Coronary artery (tissue), 2 donors: ENCODE results near the gene CHMP1A.
"Not testable (repeated sequence)": the region's sequence is repeated elsewhere in the genome, so short reads cannot be mapped to it uniquely, and the experiment has no call there.

ENCODE experiments used
- DNase-seq: peaks from one replicate; pipeline ENCODE4 v3.0.0-alpha.2; 2017; ENCODE audit warnings: low spot score
- H3K27ac ChIP-seq, 2 donors: fragments of 200-600 bp; sonication (generic); one replicate each; pipeline ENCODE4 v1.5.1; 2016 to 2019
- H3K4me3 ChIP-seq: fragments of 200-600 bp; sonication (generic); 2 replicates; pipeline ENCODE4 v1.5.1; 2016; ENCODE audit warnings: mild to moderate bottlenecking, moderate library complexity
- TF ChIP-seq, protein P1 (sequence below): fragments of 200-600 bp; sonication (generic); IDR thresholded peaks from one replicate; pipeline ENCODE4 v1.5.1; 2019; ENCODE audit warnings: antibody characterized with exemption

Gene CHMP1A

GRCh38 chr16:89641458-89642119, 15.9 kb downstream of the CHMP1A start:
- no peak for DNase-seq
- H3K4me3 ChIP-seq, result peak overlapping the region; percentile 66

DNA sequence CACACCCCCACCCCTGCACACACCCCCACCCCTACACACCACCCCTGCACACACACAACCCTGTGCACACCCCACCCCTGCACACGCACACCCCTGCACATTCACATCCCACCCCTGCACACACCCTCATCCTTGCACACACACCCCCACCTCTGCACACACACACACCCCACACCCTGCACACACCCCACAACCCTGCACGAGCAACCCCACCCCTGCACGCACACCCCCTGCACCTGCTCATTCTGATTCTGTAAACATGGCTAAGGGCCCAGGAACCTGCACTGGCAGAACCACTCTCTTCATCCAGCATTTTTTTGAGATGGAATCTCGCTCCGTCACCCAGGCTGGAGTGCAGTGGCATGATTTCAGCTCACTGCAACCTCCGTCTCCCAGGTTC, 18.1 kb downstream of the CHMP1A start:
- DNase-seq, result no peak
- Histone ChIP-seq H3K4me3 (no peak overlapping the region), H3K27ac (no peak overlapping the region)
- TF ChIP-seq, protein P1, sequence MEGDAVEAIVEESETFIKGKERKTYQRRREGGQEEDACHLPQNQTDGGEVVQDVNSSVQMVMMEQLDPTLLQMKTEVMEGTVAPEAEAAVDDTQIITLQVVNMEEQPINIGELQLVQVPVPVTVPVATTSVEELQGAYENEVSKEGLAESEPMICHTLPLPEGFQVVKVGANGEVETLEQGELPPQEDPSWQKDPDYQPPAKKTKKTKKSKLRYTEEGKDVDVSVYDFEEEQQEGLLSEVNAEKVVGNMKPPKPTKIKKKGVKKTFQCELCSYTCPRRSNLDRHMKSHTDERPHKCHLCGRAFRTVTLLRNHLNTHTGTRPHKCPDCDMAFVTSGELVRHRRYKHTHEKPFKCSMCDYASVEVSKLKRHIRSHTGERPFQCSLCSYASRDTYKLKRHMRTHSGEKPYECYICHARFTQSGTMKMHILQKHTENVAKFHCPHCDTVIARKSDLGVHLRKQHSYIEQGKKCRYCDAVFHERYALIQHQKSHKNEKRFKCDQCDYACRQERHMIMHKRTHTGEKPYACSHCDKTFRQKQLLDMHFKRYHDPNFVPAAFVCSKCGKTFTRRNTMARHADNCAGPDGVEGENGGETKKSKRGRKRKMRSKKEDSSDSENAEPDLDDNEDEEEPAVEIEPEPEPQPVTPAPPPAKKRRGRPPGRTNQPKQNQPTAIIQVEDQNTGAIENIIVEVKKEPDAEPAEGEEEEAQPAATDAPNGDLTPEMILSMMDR, result no peak

More at GRCh38 chr16:89641458-89642119, 15.9 kb downstream of the CHMP1A start:
- no peak overlapping the region for H3K27ac ChIP-seq
- TF ChIP-seq, protein P1, result peak; percentile 35

- TF ChIP-seq, protein P1, result no peak
- no peak for DNase-seq
- H3K4me3 ChIP-seq, result no peak overlapping the region
- no peak overlapping the region for H3K27ac ChIP-seq
Observed at GRCh38 chr16:89638455-89638854, 19.1 kb downstream of the CHMP1A start.

DNA sequence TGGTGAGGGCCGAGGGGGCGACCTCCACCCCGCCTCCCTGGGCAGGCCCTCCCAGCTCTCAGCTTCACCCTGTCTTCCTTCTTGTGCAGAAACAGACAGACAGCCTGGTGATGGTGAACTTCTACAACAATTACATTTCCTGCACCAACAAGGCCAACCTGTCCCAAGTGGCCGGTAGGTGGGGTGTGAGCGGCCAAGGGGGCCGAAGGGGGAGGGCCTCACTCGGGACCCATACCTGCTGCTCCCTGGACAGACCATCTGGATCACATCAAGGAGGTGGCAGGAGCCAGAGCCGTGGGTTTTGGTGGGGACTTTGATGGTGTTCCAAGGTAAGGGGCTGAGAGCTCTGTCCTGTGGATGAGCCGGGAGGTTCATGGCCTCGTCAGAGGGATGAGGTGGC, 20.1 kb downstream of the CHMP1A start:
- TF ChIP-seq, protein P1, result no peak
- Histone ChIP-seq H3K4me3 (no peak overlapping the region), H3K27ac (no peak overlapping the region)
- no peak for DNase-seq

DNA sequence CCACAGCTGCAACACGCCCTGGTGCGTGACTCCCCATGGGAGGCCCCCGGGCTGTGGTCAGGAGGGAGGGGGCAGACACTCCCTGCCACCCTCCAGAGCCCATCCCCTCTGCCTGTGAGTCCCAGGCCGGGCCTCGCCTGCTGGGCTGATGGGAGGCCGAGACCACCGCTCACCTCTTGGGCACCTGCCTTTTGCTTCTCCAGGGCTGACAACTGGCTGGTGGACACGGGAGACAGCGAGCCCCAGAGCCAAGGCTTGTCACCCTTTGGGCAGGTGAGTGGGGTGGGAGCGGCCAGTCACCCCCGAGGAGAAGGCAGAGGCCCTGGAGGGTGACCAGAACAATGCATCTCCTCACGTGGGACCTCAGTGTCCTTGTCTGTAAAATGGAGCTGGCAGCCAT, 20.8 kb downstream of the CHMP1A start:
- TF ChIP-seq, protein P1, result no peak
- no peak for DNase-seq
- Histone ChIP-seq H3K27ac (no peak overlapping the region), H3K4me3 (no peak overlapping the region)

DNA sequence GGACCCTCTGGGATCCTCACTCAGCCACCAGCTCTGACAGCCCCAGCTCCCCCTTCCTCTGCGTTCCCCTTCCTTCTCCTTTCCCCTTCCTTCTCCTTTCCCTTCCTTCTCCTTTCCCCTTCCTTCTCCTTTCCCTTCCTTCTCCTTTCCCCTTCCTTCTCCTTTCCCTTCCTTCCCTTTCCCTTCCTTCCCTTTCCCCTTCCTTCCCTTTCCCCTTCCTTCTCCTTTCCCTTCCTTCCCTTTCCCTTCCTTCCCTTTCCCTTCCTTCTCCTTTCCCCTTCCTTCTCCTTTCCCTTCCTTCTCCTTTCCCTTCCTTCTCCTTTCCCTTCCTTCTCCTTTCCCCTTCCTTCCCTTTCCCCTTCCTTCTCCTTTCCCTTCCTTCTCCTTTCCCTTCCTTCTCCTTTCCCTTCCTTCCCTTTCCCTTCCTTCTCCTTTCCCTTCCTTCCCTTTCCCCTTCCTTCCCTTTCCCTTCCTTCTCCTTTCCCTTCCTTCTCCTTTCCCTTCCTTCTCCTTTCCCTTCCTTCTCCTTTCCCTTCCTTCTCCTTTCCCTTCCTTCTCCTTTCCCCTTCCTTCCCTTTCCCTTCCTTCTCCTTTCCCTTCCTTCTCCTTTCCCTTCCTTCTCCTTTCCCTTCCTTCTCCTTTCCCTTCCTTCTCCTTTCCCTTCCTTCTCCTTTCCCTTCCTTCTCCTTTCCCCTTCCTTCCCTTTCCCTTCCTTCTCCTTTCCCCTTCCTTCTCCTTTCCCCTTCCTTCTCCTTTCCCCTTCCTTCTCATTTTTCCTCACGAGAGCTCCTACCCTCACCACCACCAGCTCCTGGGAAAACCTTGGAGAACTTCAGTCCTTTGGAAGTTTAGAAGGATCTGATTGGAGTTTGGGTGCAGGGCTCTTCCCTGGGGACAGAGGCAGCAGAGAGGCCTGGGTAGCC, 22.8 kb downstream of the CHMP1A start:
- DNase-seq, H3K27ac ChIP-seq, H3K4me3 ChIP-seq: not testable (repeated sequence)

- no peak for DNase-seq
- H3K27ac ChIP-seq, result no peak overlapping the region
- TF ChIP-seq, protein P1, result no peak
- H3K4me3 ChIP-seq, result no peak overlapping the region
Observed at GRCh38 chr16:89633064-89633631, 24.4 kb downstream of the CHMP1A start.
